HepG2 (cell line): Measurements from ENCODE around the gene FASTKD2.

Source experiments
- EP300 ChIP-seq, 3 experiments: sonication (generic) in 1 of 3; formaldehyde crosslinking in 1 of 3; IDR thresholded peaks; 2 replicates each; pipeline versions ENCODE4 v1.5.1 to v1.6.1; 2011 to 2020; ENCODE audit warnings: low read depth in 2 of 3, low read length in 2 of 3, borderline replicate concordance in 1 of 3, improper control_type of control experiment in 1 of 3, mild to moderate bottlenecking in 1 of 3, missing genetic modification reagents in 1 of 3, moderate library complexity in 1 of 3
- FOXO1 ChIP-seq: sonication (generic); formaldehyde crosslinking; IDR thresholded peaks from 2 replicates; pipeline ENCODE4 v1.4.0; 2020; ENCODE audit warnings: missing genetic modification reagents
- NCOA1 ChIP-seq: sonication (generic); formaldehyde crosslinking; IDR thresholded peaks from 2 replicates; pipeline ENCODE4 v1.9.0; 2021; ENCODE audit warnings: missing genetic modification reagents
- RBM22 ChIP-seq: fragments of 200-400 bp; formaldehyde crosslinking; optimal IDR thresholded peaks from 2 replicates; pipeline ENCODE3; 2017; ENCODE audit warnings: mild to moderate bottlenecking, low read length, moderate library complexity
- ZNF180 ChIP-seq: sonication (generic); formaldehyde crosslinking; IDR thresholded peaks from 2 replicates; pipeline ENCODE4 v1.4.0; 2020; ENCODE audit warnings: low read depth, missing genetic modification reagents, borderline replicate concordance
- ZNF644 ChIP-seq: IDR thresholded peaks from 2 replicates; pipeline ENCODE4 v1.6.1; 2016; ENCODE audit warnings: low read depth
- TF ChIP-seq, protein P1 (sequence below): IDR thresholded peaks from 2 replicates; pipeline ENCODE4 v1.6.1; 2016; ENCODE audit warnings: low read depth, borderline replicate concordance

DNA sequence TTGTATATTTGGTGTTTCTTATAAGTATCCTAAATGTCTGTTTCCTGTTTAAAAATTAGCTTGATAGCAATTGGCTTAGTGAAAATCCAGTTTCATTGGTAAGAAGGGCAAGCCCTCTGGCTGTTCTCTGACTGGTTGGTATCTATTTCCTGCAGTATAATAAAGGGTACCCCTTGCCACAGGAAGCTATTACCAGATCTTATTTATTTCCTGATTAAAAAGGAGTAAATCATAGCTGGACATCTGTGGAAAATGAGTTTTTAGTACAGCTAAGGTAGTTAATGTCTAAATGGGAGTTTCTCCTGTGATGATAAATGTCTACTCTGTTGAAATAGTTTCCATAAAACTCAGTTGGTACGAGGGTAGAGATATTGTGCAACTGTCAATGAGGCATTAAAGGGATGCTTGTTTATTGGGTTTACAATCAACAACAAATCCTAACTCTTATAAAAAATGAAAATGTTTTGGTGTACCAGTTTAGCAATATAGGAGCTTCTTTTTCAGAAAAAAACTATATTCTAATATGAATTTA is 58.7 kb downstream of the FASTKD2 start:
- no peak for TF ChIP-seq FOXO1 (CRISPR knock-in tag)
- TF ChIP-seq ZNF180, result no peak
- TF ChIP-seq NCOA1 (CRISPR knock-in tag), result no peak
- no peak for TF ChIP-seq ZNF644 (CRISPR knock-in tag)
- TF ChIP-seq, protein P1, sequence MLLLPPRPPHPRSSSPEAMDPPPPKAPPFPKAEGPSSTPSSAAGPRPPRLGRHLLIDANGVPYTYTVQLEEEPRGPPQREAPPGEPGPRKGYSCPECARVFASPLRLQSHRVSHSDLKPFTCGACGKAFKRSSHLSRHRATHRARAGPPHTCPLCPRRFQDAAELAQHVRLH (CRISPR knock-in tag), result no peak
- no peak for TF ChIP-seq EP300 (IDR thresholded peaks at IDR 0.05; ENCODE audit: low read depth in 2 of 2, low read length in 2 of 2)
- no peak for TF ChIP-seq EP300 (CRISPR knock-in tag; IDR thresholded peaks at IDR 0.05; ENCODE audit: borderline replicate concordance)
- TF ChIP-seq RBM22, result no peak
